Neural progenitor cell (in vitro differentiated cells): Measurements from ENCODE around the gene IL1RAP. TPM values are rescaled to one million over a fixed set of nuclear protein-coding genes. Genes with fewer than 3 reads are reported as not detected.

Experiments
- DNase-seq: peaks from one replicate; pipeline ENCODE4 v3.0.0-alpha.2; 2016; ENCODE audit warnings: low spot score
- H2AFZ ChIP-seq: fragments of 200-600 bp; sonication (generic); replicated peaks from 2 replicates; pipeline ENCODE4 v1.6.1; 2016; ENCODE audit warnings: antibody characterized with exemption
- H3F3A ChIP-seq: fragments of 200-600 bp; sonication (generic); 2 replicates; pipeline ENCODE4 v1.6.1; 2016; ENCODE audit warnings: antibody characterized with exemption, low read depth
- H3K27ac ChIP-seq: fragments of 200-600 bp; sonication (generic); 2 replicates; pipeline ENCODE4 v1.5.1; 2016; ENCODE audit warnings: mild to moderate bottlenecking
- H3K27me3 ChIP-seq: fragments of 200-600 bp; sonication (generic); 2 replicates; pipeline ENCODE4 v1.6.1; 2016; ENCODE audit warnings: mild to moderate bottlenecking, moderate library complexity
- H3K36me3 ChIP-seq: fragments of 200-600 bp; sonication (generic); 2 replicates; pipeline ENCODE4 v1.5.1; 2016
- H3K4me1 ChIP-seq: fragments of 200-600 bp; sonication (generic); 2 replicates; pipeline ENCODE4 v1.6.1; 2016; ENCODE audit warnings: mixed run types
- H3K4me2 ChIP-seq: fragments of 200-600 bp; sonication (generic); 2 replicates; pipeline ENCODE4 v1.6.1; 2016
- H3K4me3 ChIP-seq: fragments of 200-600 bp; sonication (generic); 2 replicates; pipeline ENCODE4 v1.5.1; 2016
- H3K79me2 ChIP-seq: fragments of 200-600 bp; sonication (generic); 2 replicates; pipeline ENCODE4 v1.6.1; 2016; ENCODE audit warnings: low read depth
- H3K9ac ChIP-seq: fragments of 200-600 bp; sonication (generic); 2 replicates; pipeline ENCODE4 v1.6.1; 2016
- H3K9me3 ChIP-seq: fragments of 200-600 bp; sonication (generic); 2 replicates; pipeline ENCODE4 v1.5.1; 2016; ENCODE audit warnings: low read depth
- H4K20me1 ChIP-seq: fragments of 200-600 bp; sonication (generic); 2 replicates; pipeline ENCODE4 v1.6.1; 2016; ENCODE audit warnings: low read depth
- H3K27ac Mint-ChIP-seq: 3 replicates; pipeline ENCODE4 v1.8.0; 2021; ENCODE audit warnings: mixed read lengths
- H3K27me3 Mint-ChIP-seq: 2 replicates; pipeline ENCODE4 v1.8.0; 2022; ENCODE audit warnings: low read depth, mild to moderate bottlenecking, inconsistent platforms, moderate library complexity, mixed read lengths; ENCODE audit not compliant: insufficient read depth
- H3K36me3 Mint-ChIP-seq: 3 replicates; pipeline ENCODE4 v1.8.0; 2021; ENCODE audit warnings: mixed read lengths
- H3K4me1 Mint-ChIP-seq: 3 replicates; pipeline ENCODE4 v1.8.0; 2021; ENCODE audit warnings: mixed read lengths
- H3K4me3 Mint-ChIP-seq: 3 replicates; pipeline ENCODE4 v1.8.0; 2021; ENCODE audit warnings: mild to moderate bottlenecking, moderate library complexity, mixed read lengths
- H3K9me3 Mint-ChIP-seq: 3 replicates; pipeline ENCODE4 v1.8.0; 2020; ENCODE audit warnings: mixed read lengths
- EZH2 ChIP-seq: fragments of 200-600 bp; sonication (generic); IDR thresholded peaks from 2 replicates; pipeline ENCODE4 v1.6.1; 2017; ENCODE audit warnings: antibody characterized with exemption, mild to moderate bottlenecking, moderate library complexity
- EZH2phosphoT487 ChIP-seq: fragments of 200-600 bp; sonication (generic); IDR thresholded peaks from 2 replicates; pipeline ENCODE4 v1.6.1; 2017; ENCODE audit warnings: antibody characterized with exemption
- total RNA-seq: library from RNA; depleted of rRNA; stranded (reverse); fragments of >200 nt; gene quantifications from 2 replicates; pipeline ENCODE4 v1.2.3, GENCODE V29; 2015; ENCODE audit warnings: low replicate concordance
- TF ChIP-seq, protein P1 (sequence below): fragments of 200-600 bp; sonication (generic); IDR thresholded peaks from 2 replicates; pipeline ENCODE4 v1.5.1; 2017; ENCODE audit warnings: antibody characterized with exemption, mild to moderate bottlenecking

The IL1RAP gene
- total RNA-seq, 1 donor from 2014 or later: 11.3 TPM

GRCh38 chr3:190495796-190496195 lies 18.1 kb upstream of the IL1RAP start:
- no peaks in the 10 kb centered on the region for H3K27me3 ChIP-seq
- no peaks in the 10 kb centered on the region for H3K36me3 ChIP-seq
- H3K4me3 ChIP-seq: no peak overlapping the region
- no peak overlapping the region for H3K27ac Mint-ChIP-seq
- H3K27ac ChIP-seq: no peak overlapping the region
- TF ChIP-seq, protein P1, sequence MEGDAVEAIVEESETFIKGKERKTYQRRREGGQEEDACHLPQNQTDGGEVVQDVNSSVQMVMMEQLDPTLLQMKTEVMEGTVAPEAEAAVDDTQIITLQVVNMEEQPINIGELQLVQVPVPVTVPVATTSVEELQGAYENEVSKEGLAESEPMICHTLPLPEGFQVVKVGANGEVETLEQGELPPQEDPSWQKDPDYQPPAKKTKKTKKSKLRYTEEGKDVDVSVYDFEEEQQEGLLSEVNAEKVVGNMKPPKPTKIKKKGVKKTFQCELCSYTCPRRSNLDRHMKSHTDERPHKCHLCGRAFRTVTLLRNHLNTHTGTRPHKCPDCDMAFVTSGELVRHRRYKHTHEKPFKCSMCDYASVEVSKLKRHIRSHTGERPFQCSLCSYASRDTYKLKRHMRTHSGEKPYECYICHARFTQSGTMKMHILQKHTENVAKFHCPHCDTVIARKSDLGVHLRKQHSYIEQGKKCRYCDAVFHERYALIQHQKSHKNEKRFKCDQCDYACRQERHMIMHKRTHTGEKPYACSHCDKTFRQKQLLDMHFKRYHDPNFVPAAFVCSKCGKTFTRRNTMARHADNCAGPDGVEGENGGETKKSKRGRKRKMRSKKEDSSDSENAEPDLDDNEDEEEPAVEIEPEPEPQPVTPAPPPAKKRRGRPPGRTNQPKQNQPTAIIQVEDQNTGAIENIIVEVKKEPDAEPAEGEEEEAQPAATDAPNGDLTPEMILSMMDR: no peak
- no peak overlapping the region for H3K9ac ChIP-seq
- no peaks in the 10 kb centered on the region for H3K4me1 ChIP-seq
- no peaks in the 10 kb centered on the region for H3K36me3 Mint-ChIP-seq
- peaks cover 5% of the 10 kb centered on the region for H3K27me3 Mint-ChIP-seq
- H3K4me3 Mint-ChIP-seq: no peak overlapping the region
- H3K4me2 ChIP-seq: no peak overlapping the region
- no peaks in the 10 kb centered on the region for H3K9me3 Mint-ChIP-seq
- H4K20me1 ChIP-seq: no peaks in the 10 kb centered on the region
- no peaks in the 10 kb centered on the region for H3K9me3 ChIP-seq
- DNase-seq: no peak
- H3F3A ChIP-seq: no peaks in the 10 kb centered on the region
- no peak overlapping the region for H2AFZ ChIP-seq
- no peaks in the 10 kb centered on the region for H3K79me2 ChIP-seq
- peaks cover 9% of the 10 kb centered on the region for H3K4me1 Mint-ChIP-seq

DNA sequence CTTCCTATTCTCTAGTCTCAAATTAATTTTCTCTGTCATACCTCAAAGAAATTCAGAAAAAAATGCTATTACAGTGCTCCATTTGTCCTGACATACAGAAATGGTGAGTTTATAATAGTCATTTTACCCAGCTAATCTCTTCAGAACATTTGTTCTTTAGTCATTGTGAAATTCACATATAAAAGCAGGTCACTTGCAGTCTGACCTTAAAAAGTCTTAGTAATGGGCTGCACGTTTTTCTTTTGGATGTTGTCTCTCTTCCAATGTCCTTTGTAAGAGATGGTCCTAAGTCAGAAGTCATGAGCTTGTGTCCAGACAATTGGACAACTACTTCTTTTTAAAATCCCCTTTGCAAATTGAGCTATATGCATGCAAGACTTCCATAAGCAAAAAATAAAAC lies 17.0 kb upstream of the IL1RAP start:
- Histone ChIP-seq H3K4me1 (no peaks in the 10 kb centered on the region), H4K20me1 (no peaks in the 10 kb centered on the region), H3F3A (no peaks in the 10 kb centered on the region), H3K9me3 (no peaks in the 10 kb centered on the region), H3K4me3 (no peak overlapping the region), H3K79me2 (no peaks in the 10 kb centered on the region), H3K36me3 (no peaks in the 10 kb centered on the region), H3K27ac (no peak overlapping the region), H3K4me2 (no peak overlapping the region), H3K9ac (no peak overlapping the region), H2AFZ (no peak overlapping the region), H3K27me3 (no peaks in the 10 kb centered on the region)
- Mint-ChIP-seq H3K4me3 (no peak overlapping the region), H3K27ac (no peak overlapping the region), H3K4me1 (peaks cover 9% of the 10 kb centered on the region), H3K36me3 (no peaks in the 10 kb centered on the region), H3K9me3 (no peaks in the 10 kb centered on the region), H3K27me3 (peaks cover 5% of the 10 kb centered on the region)
- TF ChIP-seq EZH2phosphoT487: no peak
- TF ChIP-seq, protein P1: no peak
- DNase-seq: no peak

- Histone ChIP-seq H2AFZ (no peak overlapping the region), H3K27me3 (no peaks in the 10 kb centered on the region), H3K36me3 (no peaks in the 10 kb centered on the region), H3K9me3 (no peaks in the 10 kb centered on the region), H4K20me1 (no peaks in the 10 kb centered on the region), H3K79me2 (no peaks in the 10 kb centered on the region), H3F3A (no peaks in the 10 kb centered on the region), H3K9ac (no peak overlapping the region), H3K4me3 (no peak overlapping the region), H3K4me1 (no peaks in the 10 kb centered on the region), H3K27ac (no peak overlapping the region), H3K4me2 (no peak overlapping the region)
- TF ChIP-seq EZH2 (no peak), EZH2phosphoT487 (no peak)
- TF ChIP-seq, protein P1: no peak
- Mint-ChIP-seq H3K27ac (no peak overlapping the region), H3K9me3 (no peaks in the 10 kb centered on the region), H3K27me3 (peaks cover 5% of the 10 kb centered on the region), H3K4me1 (peaks cover 9% of the 10 kb centered on the region), H3K36me3 (no peaks in the 10 kb centered on the region), H3K4me3 (no peak overlapping the region)
- DNase-seq: no peak
These were observed 16.1 kb upstream of the IL1RAP start for GRCh38 chr3:190497811-190498210.

DNA sequence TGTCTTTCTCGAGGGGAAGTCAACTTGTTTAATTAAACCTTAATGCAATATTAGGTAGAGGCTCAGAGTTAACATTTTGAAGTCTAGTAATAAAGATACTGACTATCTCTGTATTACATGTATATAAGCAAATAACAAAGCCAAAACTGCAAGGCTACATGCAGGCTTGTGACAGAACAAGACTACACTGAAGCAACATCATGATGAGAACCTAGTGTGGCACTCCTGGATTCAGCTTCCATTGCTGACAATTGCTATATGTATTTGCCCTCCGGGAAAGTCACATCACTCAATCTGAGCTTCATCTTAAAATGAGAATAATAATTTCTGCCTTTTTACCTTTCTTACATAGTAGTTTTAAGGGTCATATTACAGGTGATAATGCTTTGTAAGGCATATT lies 15.6 kb upstream of the IL1RAP start:
- no peaks in the 10 kb centered on the region for H3K9me3 ChIP-seq
- no peak overlapping the region for H3K4me2 ChIP-seq
- Mint-ChIP-seq H3K27me3 (peaks cover under 1% of the 10 kb centered on the region), H3K4me1 (peaks cover 9% of the 10 kb centered on the region), H3K27ac (no peak overlapping the region), H3K36me3 (no peaks in the 10 kb centered on the region), H3K9me3 (no peaks in the 10 kb centered on the region), H3K4me3 (no peak overlapping the region)
- H3F3A ChIP-seq: no peaks in the 10 kb centered on the region
- no peak overlapping the region for H3K9ac ChIP-seq
- DNase-seq: no peak
- no peaks in the 10 kb centered on the region for H3K36me3 ChIP-seq
- H3K4me1 ChIP-seq: no peaks in the 10 kb centered on the region
- TF ChIP-seq, protein P1: no peak
- TF ChIP-seq EZH2: no peak
- no peak for TF ChIP-seq EZH2phosphoT487
- no peak overlapping the region for H2AFZ ChIP-seq
- no peaks in the 10 kb centered on the region for H4K20me1 ChIP-seq
- H3K27ac ChIP-seq: no peak overlapping the region
- H3K27me3 ChIP-seq: no peaks in the 10 kb centered on the region
- no peak overlapping the region for H3K4me3 ChIP-seq
- no peaks in the 10 kb centered on the region for H3K79me2 ChIP-seq
